ENCODE results near the gene PTPDC1.
"Not testable (repeated sequence)": the region's sequence is repeated elsewhere in the genome, so short reads cannot be mapped to it uniquely, and the experiment has no call there.

The PTPDC1 gene

DNA sequence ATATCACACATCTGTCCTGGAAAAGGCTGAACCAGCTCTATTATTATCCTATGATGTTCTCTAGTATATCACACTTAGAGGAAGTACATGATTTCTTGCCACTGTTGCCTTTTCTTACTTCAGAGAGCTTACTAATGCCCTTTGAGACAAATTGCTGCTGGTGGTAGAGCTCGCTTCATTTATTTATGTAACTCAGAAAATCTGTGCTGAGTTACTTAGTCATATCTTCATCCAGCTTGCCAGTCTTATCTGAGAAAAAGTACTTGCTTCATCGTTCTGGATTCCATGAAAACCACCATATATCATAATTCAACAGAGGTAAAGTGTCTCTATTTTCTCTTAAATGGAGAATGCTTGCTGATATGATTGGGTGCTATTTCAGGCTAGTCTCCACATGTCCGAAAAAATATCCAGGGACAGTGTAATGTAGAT is 26.6 kb downstream of the PTPDC1 start:
- Histone ChIP-seq H3K27me3 (ENCODE audit: control insufficient read depth in 1 of 2, insufficient read depth in 2 of 2, low read length in 2 of 2) (no peaks in the 10 kb centered on the region), H3K4me3 (ENCODE audit: low read depth in 1 of 2, low read length in 2 of 2) (no peak overlapping the region), H3K9ac (ENCODE audit: low read depth in 1 of 2, low read length in 2 of 2) (no peak overlapping the region), H3K4me1 (ENCODE audit: control insufficient read depth in 1 of 2, insufficient read depth in 2 of 2, low read length in 2 of 2) (no peaks in the 10 kb centered on the region), H3K27ac (ENCODE audit: low read depth, low read length) (no peak overlapping the region), H3K9me3 (ENCODE audit: control insufficient read depth in 1 of 2, low read length in 2 of 2) (no peaks in the 10 kb centered on the region), H3K36me3 (ENCODE audit: control insufficient read depth in 1 of 2, insufficient read depth in 2 of 2, low read length in 2 of 2) (no peaks in the 10 kb centered on the region)

DNA sequence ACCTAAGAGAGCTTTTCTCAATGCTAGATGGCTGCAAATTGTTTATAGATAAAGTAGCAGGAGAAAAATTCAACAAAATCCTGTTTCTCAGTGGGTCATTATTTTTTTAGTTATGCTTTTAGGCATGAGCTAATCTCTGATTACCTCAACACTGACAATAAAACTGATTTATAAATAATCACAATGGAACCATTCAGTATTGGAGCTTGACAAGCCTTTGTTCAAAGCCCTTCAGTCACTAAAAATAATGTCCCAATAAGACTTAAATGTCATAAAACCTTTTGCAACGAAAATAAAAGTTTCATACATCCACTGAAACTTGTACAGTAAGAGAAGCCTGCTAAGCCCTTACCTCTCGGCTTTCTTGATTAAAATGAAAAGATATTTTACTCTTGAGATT is 27.2 kb downstream of the PTPDC1 start:
- H3K36me3 ChIP-seq (ENCODE audit: control insufficient read depth in 1 of 2, insufficient read depth in 2 of 2, low read length in 2 of 2), result no peaks in the 10 kb centered on the region
- no peak overlapping the region for H3K27ac ChIP-seq (ENCODE audit: low read depth, low read length)
- H3K9ac ChIP-seq (ENCODE audit: low read depth in 1 of 2, low read length in 2 of 2), result no peak overlapping the region
- H3K4me1 ChIP-seq (ENCODE audit: control insufficient read depth in 1 of 2, insufficient read depth in 2 of 2, low read length in 2 of 2), result no peaks in the 10 kb centered on the region
- H3K27me3 ChIP-seq (ENCODE audit: control insufficient read depth in 1 of 2, insufficient read depth in 2 of 2, low read length in 2 of 2), result no peaks in the 10 kb centered on the region
- no peak overlapping the region for H3K4me3 ChIP-seq (ENCODE audit: low read depth in 1 of 2, low read length in 2 of 2)
- H3K9me3 ChIP-seq (ENCODE audit: control insufficient read depth in 1 of 2, low read length in 2 of 2), result no peaks in the 10 kb centered on the region

DNA sequence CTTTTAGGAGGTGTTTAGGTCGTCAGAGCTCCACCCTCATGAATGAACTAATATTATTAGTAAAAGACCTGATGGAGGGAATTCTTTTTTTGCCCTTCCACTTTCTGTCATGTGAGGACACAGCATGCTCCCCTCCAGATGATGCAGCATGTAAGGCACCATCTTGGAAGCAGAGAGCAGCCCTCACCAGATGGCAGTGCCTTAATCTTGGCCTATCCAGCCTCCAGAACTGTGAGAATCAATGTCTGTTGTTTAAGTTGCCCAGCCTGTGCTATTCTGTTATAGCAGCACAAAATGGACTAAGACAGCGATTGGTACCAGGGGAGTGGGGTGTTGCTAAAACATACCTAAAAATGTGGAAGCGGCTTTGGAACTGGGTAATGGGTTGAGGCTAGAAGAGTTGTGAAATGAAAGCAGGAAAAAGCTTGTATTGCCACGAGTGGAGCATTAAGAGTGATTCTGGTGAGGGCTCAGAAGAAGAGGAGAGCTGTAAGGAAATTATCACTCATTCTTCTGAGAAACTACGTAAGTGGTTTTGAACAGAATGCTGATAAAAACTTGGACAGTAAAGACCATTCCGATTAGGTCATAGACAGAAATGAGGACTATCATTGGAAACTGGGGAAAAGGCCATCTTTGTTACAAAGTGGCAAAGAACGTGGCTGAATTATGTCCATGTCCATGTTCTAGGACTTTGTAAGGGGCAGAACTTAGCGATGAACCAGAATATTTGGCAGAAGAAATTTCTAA is 28.6 kb downstream of the PTPDC1 start:
- Histone ChIP-seq H3K27ac (ENCODE audit: low read depth, low read length) (no peak overlapping the region), H3K36me3 (ENCODE audit: control insufficient read depth in 1 of 2, insufficient read depth in 2 of 2, low read length in 2 of 2) (no peaks in the 10 kb centered on the region)

DNA sequence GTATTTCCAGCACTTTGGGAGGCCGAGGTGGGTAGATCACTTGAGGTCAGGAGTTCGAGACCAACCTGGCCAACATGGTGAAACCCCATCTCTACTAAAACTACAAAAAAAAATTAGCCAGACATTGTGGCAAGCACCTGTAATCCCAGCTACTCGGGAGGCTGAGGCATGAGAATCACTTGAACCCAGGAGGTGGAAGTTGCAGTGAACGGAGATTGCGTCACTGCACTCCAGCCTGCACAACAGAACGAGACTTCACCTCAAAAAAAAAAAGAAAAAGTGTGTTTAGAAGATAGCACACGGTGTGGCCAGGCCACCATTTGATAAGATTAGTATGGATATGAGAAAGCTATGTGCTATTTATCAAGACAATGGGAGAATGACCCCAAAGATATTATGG is 35.8 kb downstream of the PTPDC1 start:
- not testable (repeated sequence) for H3K27ac ChIP-seq (ENCODE audit: low read depth, low read length); H3K9me3 ChIP-seq (ENCODE audit: control insufficient read depth in 1 of 2, low read length in 2 of 2); H3K4me1 ChIP-seq (ENCODE audit: control insufficient read depth in 1 of 2, insufficient read depth in 2 of 2, low read length in 2 of 2); H3K36me3 ChIP-seq (ENCODE audit: control insufficient read depth in 1 of 2, insufficient read depth in 2 of 2, low read length in 2 of 2); H3K27me3 ChIP-seq (ENCODE audit: control insufficient read depth in 1 of 2, insufficient read depth in 2 of 2, low read length in 2 of 2); H3K4me3 ChIP-seq (ENCODE audit: low read depth in 1 of 2, low read length in 2 of 2); H3K9ac ChIP-seq (ENCODE audit: low read depth in 1 of 2, low read length in 2 of 2)

More for the DNA sequence above, 28.6 kb downstream of the PTPDC1 start:
- H3K4me3 ChIP-seq (ENCODE audit: low read depth in 1 of 2, low read length in 2 of 2), result no peak overlapping the region
- H3K27me3 ChIP-seq (ENCODE audit: control insufficient read depth in 1 of 2, insufficient read depth in 2 of 2, low read length in 2 of 2), result no peaks in the 10 kb centered on the region
- no peaks in the 10 kb centered on the region for H3K9me3 ChIP-seq (ENCODE audit: control insufficient read depth in 1 of 2, low read length in 2 of 2)
- no peaks in the 10 kb centered on the region for H3K4me1 ChIP-seq (ENCODE audit: control insufficient read depth in 1 of 2, insufficient read depth in 2 of 2, low read length in 2 of 2)
- H3K9ac ChIP-seq (ENCODE audit: low read depth in 1 of 2, low read length in 2 of 2), result no peak overlapping the region

DNA sequence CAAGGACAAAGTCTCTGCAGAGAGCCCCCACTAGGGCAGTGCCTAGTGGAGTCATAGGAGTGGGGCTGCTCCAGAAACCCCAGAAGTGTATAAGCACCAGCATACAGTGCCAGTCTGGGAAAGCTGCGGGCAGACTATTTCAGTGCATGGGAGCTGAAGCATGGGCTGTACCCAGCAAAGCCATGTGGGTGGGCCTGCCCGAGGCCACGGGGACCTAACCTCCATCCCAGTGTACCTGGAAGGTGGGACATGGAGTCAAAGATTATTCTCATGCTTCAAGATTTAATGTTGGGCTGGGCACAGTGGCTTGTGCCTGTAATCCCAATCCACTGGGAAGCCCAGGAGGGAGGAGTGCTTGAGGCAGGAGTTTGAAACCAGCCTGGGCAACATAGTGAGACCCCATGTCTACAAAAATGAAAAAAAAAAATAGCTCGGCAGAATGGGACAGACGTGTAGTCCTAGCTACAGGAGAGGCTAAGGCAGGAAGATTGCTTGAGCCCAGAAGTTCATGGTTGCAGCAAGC is 36.7 kb downstream of the PTPDC1 start:
- H3K9ac ChIP-seq (ENCODE audit: low read depth in 1 of 2, low read length in 2 of 2), result no peak overlapping the region
- no peak overlapping the region for H3K4me3 ChIP-seq (ENCODE audit: low read depth in 1 of 2, low read length in 2 of 2)
- H3K9me3 ChIP-seq (ENCODE audit: control insufficient read depth in 1 of 2, low read length in 2 of 2), result peaks cover 0 to 3% of the 10 kb centered on the region in 2 donors
- no peak overlapping the region for H3K27ac ChIP-seq (ENCODE audit: low read depth, low read length)
- H3K4me1 ChIP-seq (ENCODE audit: control insufficient read depth in 1 of 2, insufficient read depth in 2 of 2, low read length in 2 of 2), result no peaks in the 10 kb centered on the region
- no peaks in the 10 kb centered on the region for H3K36me3 ChIP-seq (ENCODE audit: control insufficient read depth in 1 of 2, insufficient read depth in 2 of 2, low read length in 2 of 2)
- no peaks in the 10 kb centered on the region for H3K27me3 ChIP-seq (ENCODE audit: control insufficient read depth in 1 of 2, insufficient read depth in 2 of 2, low read length in 2 of 2)

DNA sequence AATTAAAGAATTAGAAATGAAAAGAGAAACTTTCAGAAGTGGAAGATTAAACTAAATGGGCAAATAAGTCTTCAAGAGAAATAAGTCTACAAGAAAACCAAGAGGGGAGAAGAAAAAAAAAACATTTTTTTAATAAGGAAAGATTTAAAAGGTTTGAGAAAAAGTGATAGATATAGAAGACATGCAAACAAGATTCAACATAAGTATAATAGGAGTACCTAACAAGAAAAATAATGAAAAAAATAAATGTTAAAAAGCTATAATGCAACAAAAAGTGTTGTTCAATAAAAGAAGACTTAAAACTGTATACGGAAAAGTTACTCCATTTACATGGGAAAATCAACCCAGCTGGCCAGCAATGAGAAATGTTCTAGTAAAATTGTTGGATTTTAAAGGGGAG is 42.6 kb downstream of the PTPDC1 start:
- Histone ChIP-seq H3K9ac (ENCODE audit: low read depth in 1 of 2, low read length in 2 of 2) (no peak overlapping the region), H3K36me3 (ENCODE audit: control insufficient read depth in 1 of 2, insufficient read depth in 2 of 2, low read length in 2 of 2) (no peaks in the 10 kb centered on the region), H3K27me3 (ENCODE audit: control insufficient read depth in 1 of 2, insufficient read depth in 2 of 2, low read length in 2 of 2) (no peaks in the 10 kb centered on the region), H3K4me3 (ENCODE audit: low read depth in 1 of 2, low read length in 2 of 2) (no peak overlapping the region), H3K4me1 (ENCODE audit: control insufficient read depth in 1 of 2, insufficient read depth in 2 of 2, low read length in 2 of 2) (no peaks in the 10 kb centered on the region), H3K9me3 (ENCODE audit: control insufficient read depth in 1 of 2, low read length in 2 of 2) (peaks cover 10 to 19% of the 10 kb centered on the region in 2 donors), H3K27ac (ENCODE audit: low read depth, low read length) (no peak overlapping the region)

DNA sequence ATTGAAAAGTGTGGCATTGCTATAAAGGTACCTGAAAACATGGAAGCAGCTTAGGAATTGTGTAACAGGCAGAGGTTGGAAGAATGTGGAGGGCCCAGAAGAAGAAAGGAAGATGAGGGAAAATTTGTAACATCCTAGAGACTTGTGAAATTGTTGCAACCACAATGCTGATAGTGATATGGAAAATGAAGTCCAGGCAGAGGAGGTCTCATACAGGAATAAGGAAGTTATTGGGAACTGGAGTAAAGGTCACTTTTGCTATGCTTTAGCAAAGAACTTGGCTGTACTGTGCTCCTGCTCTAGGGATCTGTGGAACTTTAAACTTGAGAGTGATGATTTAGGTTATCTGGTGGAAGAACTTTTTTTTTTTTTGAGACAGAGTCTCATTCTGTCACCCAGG is 43.5 kb downstream of the PTPDC1 start:
- Histone ChIP-seq H3K4me1 (ENCODE audit: control insufficient read depth in 1 of 2, insufficient read depth in 2 of 2, low read length in 2 of 2) (no peaks in the 10 kb centered on the region), H3K36me3 (ENCODE audit: control insufficient read depth in 1 of 2, insufficient read depth in 2 of 2, low read length in 2 of 2) (no peaks in the 10 kb centered on the region), H3K4me3 (ENCODE audit: low read depth in 1 of 2, low read length in 2 of 2) (no peak overlapping the region), H3K9me3 (ENCODE audit: control insufficient read depth in 1 of 2, low read length in 2 of 2) (peaks cover 10 to 19% of the 10 kb centered on the region in 2 donors), H3K27me3 (ENCODE audit: control insufficient read depth in 1 of 2, insufficient read depth in 2 of 2, low read length in 2 of 2) (no peaks in the 10 kb centered on the region), H3K9ac (ENCODE audit: low read depth in 1 of 2, low read length in 2 of 2) (no peak overlapping the region), H3K27ac (ENCODE audit: low read depth, low read length) (no peak overlapping the region)

DNA sequence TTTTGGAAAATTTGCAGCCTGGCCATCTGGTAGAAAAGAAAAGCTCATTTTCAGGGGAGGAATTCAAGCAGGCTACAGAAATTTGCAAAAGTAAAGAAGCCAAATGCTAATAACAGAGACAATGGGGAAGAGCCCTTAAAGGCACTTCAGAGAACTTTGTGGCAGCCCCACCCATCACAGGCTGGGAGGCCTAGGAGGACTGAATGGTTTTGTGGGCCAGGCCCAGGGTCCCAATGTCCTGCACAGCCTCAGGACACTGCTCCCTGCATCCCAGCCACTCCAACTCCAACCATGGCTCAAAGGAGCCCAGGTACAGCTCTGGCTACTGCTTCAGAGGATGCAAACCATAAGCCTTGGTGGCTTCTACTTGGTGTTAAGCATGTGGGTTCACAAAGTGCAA is 44.3 kb downstream of the PTPDC1 start:
- no peak overlapping the region for H3K27ac ChIP-seq (ENCODE audit: low read depth, low read length)
- no peak overlapping the region for H3K9ac ChIP-seq (ENCODE audit: low read depth in 1 of 2, low read length in 2 of 2)
- H3K9me3 ChIP-seq (ENCODE audit: control insufficient read depth in 1 of 2, low read length in 2 of 2), result peaks cover 10 to 19% of the 10 kb centered on the region in 2 donors
- no peak overlapping the region for H3K4me3 ChIP-seq (ENCODE audit: low read depth in 1 of 2, low read length in 2 of 2)
- no peaks in the 10 kb centered on the region for H3K4me1 ChIP-seq (ENCODE audit: control insufficient read depth in 1 of 2, insufficient read depth in 2 of 2, low read length in 2 of 2)
- no peaks in the 10 kb centered on the region for H3K27me3 ChIP-seq (ENCODE audit: control insufficient read depth in 1 of 2, insufficient read depth in 2 of 2, low read length in 2 of 2)
- no peaks in the 10 kb centered on the region for H3K36me3 ChIP-seq (ENCODE audit: control insufficient read depth in 1 of 2, insufficient read depth in 2 of 2, low read length in 2 of 2)

DNA sequence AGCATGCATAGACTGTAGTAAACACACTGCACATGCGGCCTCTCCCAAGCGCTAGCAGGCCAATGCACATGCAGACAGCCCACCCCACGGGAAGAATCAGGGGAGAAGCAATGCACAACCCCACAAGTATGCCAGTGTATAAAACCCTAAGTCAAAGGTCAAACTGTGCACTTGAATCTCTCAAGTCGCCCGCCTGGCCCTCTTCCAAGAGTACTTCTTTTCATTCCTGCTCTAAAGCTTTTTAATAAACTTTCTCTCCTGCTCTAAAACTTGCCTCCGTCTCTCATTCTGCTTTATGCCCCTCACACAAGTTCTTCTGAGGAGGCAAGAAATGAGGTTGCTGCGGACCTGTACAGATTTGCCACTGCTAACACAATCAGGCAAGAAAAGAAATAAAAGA is 50.4 kb downstream of the PTPDC1 start:
- Histone ChIP-seq H3K9me3 (ENCODE audit: control insufficient read depth in 1 of 2, low read length in 2 of 2) (peaks cover 0 to 1% of the 10 kb centered on the region in 2 donors), H3K27ac (ENCODE audit: low read depth, low read length) (no peak overlapping the region), H3K27me3 (ENCODE audit: control insufficient read depth in 1 of 2, insufficient read depth in 2 of 2, low read length in 2 of 2) (no peaks in the 10 kb centered on the region), H3K4me3 (ENCODE audit: low read depth in 1 of 2, low read length in 2 of 2) (no peak overlapping the region), H3K9ac (ENCODE audit: low read depth in 1 of 2, low read length in 2 of 2) (no peak overlapping the region), H3K36me3 (ENCODE audit: control insufficient read depth in 1 of 2, insufficient read depth in 2 of 2, low read length in 2 of 2) (no peaks in the 10 kb centered on the region), H3K4me1 (ENCODE audit: control insufficient read depth in 1 of 2, insufficient read depth in 2 of 2, low read length in 2 of 2) (peaks cover 6 to 10% of the 10 kb centered on the region in 2 donors)

DNA sequence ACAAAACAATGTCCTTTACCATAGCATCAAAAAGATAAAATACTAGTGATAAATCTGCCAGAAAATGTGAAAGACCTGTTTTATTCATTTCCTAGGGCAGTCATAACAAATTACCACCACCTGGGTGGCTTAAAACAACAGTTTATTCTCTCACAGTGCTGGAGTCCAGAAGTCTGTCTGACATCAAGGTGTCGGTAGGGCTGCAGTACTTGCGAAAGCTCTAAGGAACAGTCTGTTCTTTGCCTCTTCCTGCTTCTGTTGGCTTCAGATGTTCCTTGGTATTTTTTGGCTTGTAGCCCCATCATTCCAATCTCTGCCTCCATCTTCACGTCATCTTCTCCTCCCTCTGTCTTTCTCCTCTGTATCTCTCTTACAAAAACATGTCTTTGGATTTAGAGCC is 51.0 kb downstream of the PTPDC1 start:
- Histone ChIP-seq H3K36me3 (ENCODE audit: control insufficient read depth in 1 of 2, insufficient read depth in 2 of 2, low read length in 2 of 2) (no peaks in the 10 kb centered on the region), H3K27me3 (ENCODE audit: control insufficient read depth in 1 of 2, insufficient read depth in 2 of 2, low read length in 2 of 2) (no peaks in the 10 kb centered on the region), H3K9ac (ENCODE audit: low read depth in 1 of 2, low read length in 2 of 2) (no peak overlapping the region), H3K4me1 (ENCODE audit: control insufficient read depth in 1 of 2, insufficient read depth in 2 of 2, low read length in 2 of 2) (peaks cover 9 to 13% of the 10 kb centered on the region in 2 donors), H3K9me3 (ENCODE audit: control insufficient read depth in 1 of 2, low read length in 2 of 2) (no peaks in the 10 kb centered on the region), H3K4me3 (ENCODE audit: low read depth in 1 of 2, low read length in 2 of 2) (no peak overlapping the region), H3K27ac (ENCODE audit: low read depth, low read length) (no peak overlapping the region)

Measured in duodenal mucosa (tissue), 2 donors.